HG03439 (cell line): Measurements from ENCODE around the gene GGCX.

Experiments used
- ATAC-seq: cut with Tn5 transposase; IDR thresholded peaks from one replicate; pipeline ENCODE4 v1.9.1; 2021; ENCODE audit warnings: mild to moderate bottlenecking, moderate library complexity; ENCODE audit not compliant: unreplicated experiment

The GGCX gene

DNA sequence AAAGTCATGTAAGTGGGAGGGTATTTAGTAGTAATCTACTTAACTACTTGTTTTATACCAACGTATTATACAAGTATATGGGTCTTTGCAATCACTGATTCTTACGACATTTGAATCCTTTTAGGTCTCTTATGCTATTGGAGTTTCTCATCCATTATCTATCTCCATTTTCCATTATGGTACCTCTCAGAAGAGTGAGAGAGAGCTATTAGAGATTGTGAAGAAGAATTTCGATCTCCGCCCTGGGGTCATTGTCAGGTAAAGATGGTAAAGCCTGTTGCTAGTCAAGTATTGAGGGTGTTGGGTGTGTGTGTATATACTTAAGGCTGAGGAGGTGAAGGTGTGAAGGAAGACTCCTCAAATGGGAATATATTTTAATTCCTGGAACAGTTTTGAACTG lies 18.5 kb downstream of the GGCX start:
- no peak for ATAC-seq

GRCh38 chr2:85541753-85542457 lies 19.4 kb downstream of the GGCX start:
- ATAC-seq: no peak

- no peak for ATAC-seq
Measured at GRCh38 chr2:85541262-85541661, 20.0 kb downstream of the GGCX start.

GRCh38 chr2:85540133-85540648 lies 21.1 kb downstream of the GGCX start:
- no peak for ATAC-seq

- peak; percentile 28 for ATAC-seq
Measured at GRCh38 chr2:85539361-85540132, 21.7 kb downstream of the GGCX start.

DNA sequence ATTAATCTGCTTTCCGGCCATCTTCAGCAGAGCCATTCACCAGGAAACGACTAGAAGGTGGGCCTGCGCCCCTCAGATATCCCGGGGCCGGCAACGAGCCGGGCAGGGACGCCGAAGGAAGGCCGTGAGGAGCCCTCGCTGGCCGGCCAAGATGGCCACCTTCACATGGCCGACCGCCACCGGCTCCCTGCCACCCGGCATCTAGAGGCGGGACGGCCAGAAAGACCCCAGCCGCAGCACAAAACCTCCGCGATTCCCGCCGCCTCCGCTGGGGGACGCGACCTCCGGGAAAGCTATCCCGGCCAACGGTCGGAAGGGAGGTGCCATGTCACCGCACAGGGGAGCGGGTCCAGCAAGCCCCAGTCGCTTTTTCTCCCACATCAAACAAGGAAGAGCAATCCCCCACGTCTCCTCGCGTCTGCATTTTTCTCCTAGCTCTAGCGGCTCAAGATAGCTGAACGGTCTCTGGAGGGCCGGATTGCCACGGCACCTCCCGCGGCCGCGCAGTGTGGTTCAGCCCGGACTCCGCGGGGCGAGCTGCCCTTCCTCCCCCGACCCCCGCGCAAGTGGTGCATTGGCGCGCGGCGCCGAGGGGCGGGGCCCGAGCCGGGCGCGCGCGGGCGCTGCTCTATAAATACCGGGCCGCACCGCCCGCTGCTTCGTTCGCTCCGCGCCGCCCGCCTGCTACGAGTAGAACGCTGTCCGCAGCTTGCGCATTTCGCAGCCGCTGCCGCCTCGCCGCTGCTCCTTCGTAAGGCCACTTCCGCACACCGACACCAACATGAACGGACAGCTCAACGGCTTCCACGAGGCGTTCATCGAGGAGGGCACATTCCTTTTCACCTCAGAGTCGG lies 22.6 kb downstream of the GGCX start, which contains the start of gene MAT2A:
Gene MAT2A, plus strand, starts transcription at position 662 of the 854 bp plus-strand sequence. Its CDS starts 120 bp downstream, at position 782.
- ATAC-seq: peak; percentile 77

DNA sequence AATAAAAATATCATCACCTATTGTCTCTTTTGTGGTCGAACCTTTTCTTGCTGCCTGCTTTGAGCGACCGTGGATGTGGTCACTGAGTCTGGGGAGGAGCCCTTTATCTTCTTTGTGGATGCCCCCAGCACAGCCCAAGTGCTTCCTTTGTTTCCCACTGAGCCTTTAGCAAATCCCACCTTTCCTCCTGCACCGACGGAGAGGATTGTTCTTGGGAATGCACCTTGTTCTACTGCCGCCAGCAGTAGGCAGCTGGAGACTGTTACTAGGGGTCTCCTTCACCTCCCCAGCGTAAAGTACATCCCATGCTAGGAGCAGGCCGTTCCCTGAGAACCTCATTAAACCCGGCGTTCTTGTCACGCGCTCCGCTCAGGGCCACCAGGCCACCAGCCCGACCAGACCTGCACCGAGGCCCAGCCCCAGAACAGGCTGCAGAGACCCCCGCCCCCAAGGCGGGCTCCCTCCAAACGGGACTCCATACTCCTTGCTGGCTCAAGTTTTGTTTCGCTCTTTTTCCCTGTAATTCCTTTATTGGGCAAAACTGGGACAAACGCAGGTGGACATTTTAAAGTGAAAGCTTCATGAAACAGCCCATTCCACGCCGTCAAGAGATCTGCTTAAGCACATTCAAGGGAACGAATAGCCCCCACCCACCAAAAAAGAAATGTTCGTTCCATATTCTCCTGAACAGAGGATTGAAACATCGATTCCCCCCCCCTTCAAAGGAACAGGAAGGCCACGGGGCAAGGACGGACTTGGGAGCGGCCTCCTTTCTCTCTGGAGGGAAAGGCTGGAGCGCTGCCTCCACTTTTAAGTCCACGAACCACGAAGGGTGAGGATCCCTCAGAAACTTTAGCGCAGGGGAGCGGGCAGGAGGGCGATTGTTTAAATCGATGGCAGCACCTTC lies 23.4 kb downstream of the GGCX start:
- peak; percentile 1 for ATAC-seq

DNA sequence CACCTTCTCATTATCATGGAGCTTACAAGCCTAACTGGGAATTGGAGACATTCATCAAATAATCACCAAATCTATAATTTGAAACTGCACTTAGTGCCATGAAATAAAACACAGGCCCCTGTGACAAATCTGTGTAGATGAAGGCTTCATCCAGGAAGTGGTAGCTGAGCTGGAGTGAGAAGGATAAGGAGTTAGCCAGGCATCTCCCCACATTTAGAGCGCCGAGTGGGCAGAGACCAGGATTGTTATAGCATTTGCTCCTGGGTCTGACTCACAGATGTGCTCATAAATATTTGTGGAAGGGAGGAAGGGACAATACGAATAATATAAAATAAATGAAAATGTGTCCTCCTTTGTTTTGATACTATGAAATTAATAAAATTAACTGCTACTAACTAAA lies 24.8 kb downstream of the GGCX start:
- ATAC-seq: no peak

GRCh38 chr2:85534881-85535280 lies 26.4 kb downstream of the GGCX start:
- no peak for ATAC-seq

- no peak for ATAC-seq
Measured at GRCh38 chr2:85534099-85534498, 27.2 kb downstream of the GGCX start.

- no peak for ATAC-seq
Measured at GRCh38 chr2:85531589-85531988, 29.7 kb downstream of the GGCX start.

GRCh38 chr2:85529809-85530208 lies 31.5 kb downstream of the GGCX start:
- no peak for ATAC-seq

DNA sequence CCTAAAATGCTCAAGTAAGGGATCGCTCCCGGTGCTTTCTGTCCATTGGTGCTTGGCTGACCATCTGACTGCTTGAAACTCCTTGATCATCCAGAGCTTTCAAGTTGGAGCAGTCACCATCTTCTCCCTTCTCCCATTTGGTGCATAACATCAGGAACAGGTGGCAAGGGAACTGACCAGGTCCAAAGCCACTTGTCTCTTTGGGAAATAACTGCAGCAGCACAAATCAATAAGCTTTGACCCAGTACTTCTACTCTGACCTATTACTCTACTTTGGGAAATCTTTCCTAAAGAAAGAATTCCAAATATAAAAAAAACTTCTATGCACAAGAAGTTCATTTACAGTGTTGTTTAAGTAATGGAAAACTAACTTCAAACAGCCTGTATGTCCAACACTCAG lies 32.9 kb downstream of the GGCX start:
- no peak for ATAC-seq

DNA sequence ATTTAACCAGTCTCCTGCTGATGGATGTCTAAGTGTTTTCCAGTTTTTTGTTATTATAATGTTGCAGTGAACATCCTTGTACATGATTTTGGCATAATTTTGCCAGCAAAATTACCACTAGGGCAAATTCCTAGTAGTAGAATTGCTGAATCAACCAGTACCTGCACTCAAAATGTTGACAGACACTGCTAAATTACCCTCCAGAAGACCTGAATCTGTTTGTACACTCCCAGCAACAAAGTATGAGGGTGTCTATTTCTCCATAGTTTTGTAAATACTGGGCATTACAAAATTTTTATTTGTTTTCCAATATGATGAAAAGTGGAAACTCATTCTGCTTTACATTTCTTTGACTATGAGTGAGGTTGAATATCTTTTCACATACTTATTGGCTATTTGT lies 33.5 kb downstream of the GGCX start:
- ATAC-seq: no peak

DNA sequence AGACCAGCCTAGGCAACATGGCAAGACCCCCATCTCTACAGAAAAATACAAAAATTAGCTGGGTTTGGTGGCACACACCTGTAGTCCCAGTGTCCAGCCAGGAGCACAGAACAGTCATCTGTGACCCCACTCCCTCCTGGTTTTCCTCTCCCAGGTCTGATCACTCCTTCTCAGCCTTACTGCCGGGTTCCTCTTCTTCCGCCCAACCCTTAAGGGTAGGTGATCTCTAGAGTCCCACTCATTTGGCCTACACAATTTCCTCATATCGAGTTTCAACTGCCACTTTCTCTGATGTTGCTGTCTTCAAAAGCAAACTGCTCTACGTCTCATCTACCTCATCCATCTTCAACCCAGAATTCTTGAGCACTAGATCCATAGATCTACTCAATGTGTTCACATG lies 35.7 kb downstream of the GGCX start:
- ATAC-seq: no peak

DNA sequence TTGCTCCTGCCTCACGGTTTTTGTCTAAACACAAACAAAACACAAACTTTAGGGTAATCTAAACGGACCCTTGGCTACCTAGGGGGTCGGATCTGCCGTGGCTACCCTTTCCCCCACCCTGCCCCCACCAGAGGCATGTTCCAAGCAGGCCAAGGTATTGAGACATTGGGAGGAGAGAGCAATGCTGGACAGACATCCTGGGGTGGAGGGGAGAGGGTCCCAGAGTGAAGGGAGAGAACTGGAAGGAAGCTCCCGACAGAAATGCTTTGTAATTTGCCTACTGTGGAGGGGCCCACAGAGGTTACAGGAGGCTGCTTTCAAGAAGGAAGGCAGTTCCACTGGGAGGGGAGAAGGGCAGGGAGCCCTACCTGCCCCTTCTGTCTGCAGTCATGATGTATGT lies 36.3 kb downstream of the GGCX start:
- no peak for ATAC-seq

GRCh38 chr2:85524336-85524908 lies 36.9 kb downstream of the GGCX start:
- ATAC-seq: no peak

- no peak for ATAC-seq
Measured at GRCh38 chr2:85523903-85524335, 37.4 kb downstream of the GGCX start.

GRCh38 chr2:85523062-85523902 lies 38.0 kb downstream of the GGCX start:
- ATAC-seq: no peak
